Measurements from ENCODE around the gene ROPN1B. TPM values are rescaled to one million over a fixed set of nuclear protein-coding genes. Genes with fewer than 3 reads are reported as not detected.
"Not testable (repeated sequence)": the region's sequence is repeated elsewhere in the genome, so short reads cannot be mapped to it uniquely, and the experiment has no call there.

The ROPN1B gene
- total and polyA plus RNA-seq, 2 of the 8 experiments (the other 6 are each of a cell fraction or from before 2014, with no cell fraction given): 0.30 TPM; not detected in 1

DNA sequence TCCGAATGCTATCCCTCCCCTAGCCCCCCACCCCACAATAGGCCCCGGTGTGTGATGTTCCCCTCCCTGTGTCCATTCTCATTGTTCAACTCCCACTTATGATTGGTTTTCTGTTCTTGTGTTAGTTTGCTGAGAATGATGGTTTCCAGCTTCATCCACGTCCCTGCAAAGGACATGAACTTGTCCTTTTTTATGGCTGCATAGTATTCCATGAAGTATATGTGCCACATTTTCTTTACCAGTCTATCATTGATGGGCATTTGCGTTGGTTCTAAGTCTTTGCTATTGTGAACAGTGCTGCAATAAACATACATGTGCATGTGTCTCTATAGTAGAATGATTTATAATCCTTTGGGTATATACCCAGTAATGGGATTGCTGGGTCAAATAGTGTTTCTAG lies 12.0 kb upstream of the ROPN1B start:
- H3K4ac ChIP-seq (replicated peaks; ENCODE audit: insufficient read length, low read depth, low read length); FAIRE-seq; H3K36me3 ChIP-seq (ENCODE audit: control insufficient read depth in 2 of 4, insufficient read depth in 4 of 4, low read length in 3 of 4); H3K23ac ChIP-seq (ENCODE audit: insufficient read length); H4K8ac ChIP-seq (ENCODE audit: extremely low read depth, insufficient read depth, low read length); H2AK5ac ChIP-seq (ENCODE audit: low read depth, low read length); H2BK12ac ChIP-seq (ENCODE audit: low read depth, low read length); H4K5ac ChIP-seq (ENCODE audit: insufficient read length, low read depth, low read length); H3K18ac ChIP-seq (ENCODE audit: extremely low read depth, low read length); H3K9ac ChIP-seq (replicated peaks in 1 of 4; ENCODE audit: extremely low read depth in 1 of 4, low read depth in 3 of 4, low read length in 3 of 4); H2AFZ ChIP-seq (ENCODE audit: low read length); H3K4me1 ChIP-seq (replicated peaks in 1 of 4; ENCODE audit: control insufficient read depth in 3 of 4, insufficient read depth in 4 of 4, low read length in 3 of 4); POLR2A ChIA-PET (ENCODE audit: partially characterized antibody); DNase-seq (ENCODE audit: low read depth in 1 of 2, low spot score in 2 of 2); H3K4me2 ChIP-seq (ENCODE audit: insufficient read depth in 1 of 2, low read depth in 2 of 2, low read length in 2 of 2); H3K79me2 ChIP-seq (ENCODE audit: control insufficient read depth in 1 of 2, insufficient read depth in 2 of 2, low read length in 2 of 2); H2BK20ac ChIP-seq (ENCODE audit: low read length); H3K9me3 ChIP-seq (ENCODE audit: insufficient read depth in 2 of 2, low read depth in 1 of 2, low read length in 1 of 2); H3K79me1 ChIP-seq (ENCODE audit: low read depth, low read length); H4K91ac ChIP-seq (replicated peaks; ENCODE audit: insufficient read length, low read length); H3K14ac ChIP-seq (ENCODE audit: insufficient read length); H4K20me1 ChIP-seq (replicated peaks in 1 of 2; ENCODE audit: control insufficient read depth in 1 of 2, insufficient read depth in 2 of 2, low read length in 2 of 2); H3K27me3 ChIP-seq (replicated peaks in 1 of 4; ENCODE audit: control insufficient read depth in 3 of 4, extremely low read depth in 1 of 4, insufficient read depth in 3 of 4, low read length in 3 of 4); H2BK15ac ChIP-seq (ENCODE audit: low read length); H3K23me2 ChIP-seq (ENCODE audit: low read depth, low read length); H3K56ac ChIP-seq (replicated peaks; ENCODE audit: insufficient read length, low read depth, low read length); H3K27ac ChIP-seq (ENCODE audit: low read depth, low read length); H2BK120ac ChIP-seq (replicated peaks; ENCODE audit: low read depth, low read length); H3K4me3 ChIP-seq (ENCODE audit: extremely low read depth in 1 of 4, insufficient read depth in 2 of 4, low read depth in 3 of 4, low read length in 4 of 4); H2BK5ac ChIP-seq (ENCODE audit: low read depth, low read length): not testable (repeated sequence)
- 92% methylated on average over 4 of the region's 4 CpGs; no CpG with 5 or more reads in 1 of the 2 experiments for WGBS, 2 experiments (ENCODE audit: extremely low coverage in 1 of 2, insufficient coverage in 1 of 2, insufficient read length in 1 of 2, insufficient replicate concordance in 2 of 2, low coverage in 1 of 2, low lambda C conversion rate in 2 of 2, missing lambda C conversion rate in 1 of 2)
- CTCF ChIA-PET (ENCODE audit: partially characterized antibody): interaction anchor here (0.9 kb wide), 1 partner anchor 28 kb away, joined by 4 read pairs; no protein-coding TSS in a partner anchor
